Mesothelial cell of epicardium (in vitro differentiated cells): ENCODE measurements around the gene SLC10A4. TPM values are rescaled to one million over a fixed set of nuclear protein-coding genes. Genes with fewer than 3 reads are reported as not detected.
A peak's percentile ranks its signal among the peaks of the same experiment; 100 is the strongest.

Experiments
- DNase-seq, 2 experiments: peaks; one replicate each; pipeline ENCODE4 v3.0.0; 2021; ENCODE audit warnings: low spot score in 2 of 2; ENCODE audit not compliant: unreplicated experiment in 2 of 2
- H3K27ac Mint-ChIP-seq: 2 replicates; pipeline ENCODE4 v1.8.0; 2021; ENCODE audit warnings: mixed read lengths
- H3K27me3 Mint-ChIP-seq: 2 replicates; pipeline ENCODE4 v1.8.0; 2021; ENCODE audit warnings: low read depth, mixed read lengths
- H3K36me3 Mint-ChIP-seq: 2 replicates; pipeline ENCODE4 v1.8.0; 2021; ENCODE audit warnings: mixed read lengths
- H3K4me1 Mint-ChIP-seq: 2 replicates; pipeline ENCODE4 v1.8.0; 2021; ENCODE audit warnings: mixed read lengths
- H3K4me3 Mint-ChIP-seq: 2 replicates; pipeline ENCODE4 v1.8.0; 2021; ENCODE audit warnings: mild to moderate bottlenecking, moderate library complexity, mixed read lengths
- H3K9me3 Mint-ChIP-seq: 2 replicates; pipeline ENCODE4 v1.8.0; 2021; ENCODE audit warnings: mixed read lengths
- total RNA-seq: library from RNA; stranded (reverse); gene quantifications from 3 replicates; pipeline ENCODE4 v1.2.1, GENCODE V29; 2021
- TF ChIP-seq, protein P1 (sequence below): fragments of 200-600 bp; sonication (generic); IDR thresholded peaks from one replicate; pipeline ENCODE4 v1.5.0; 2021; ENCODE audit warnings: antibody characterized with exemption; ENCODE audit not compliant: unreplicated experiment

Gene SLC10A4
- total RNA-seq, 1 donor from 2014 or later: 11.2 TPM

DNA sequence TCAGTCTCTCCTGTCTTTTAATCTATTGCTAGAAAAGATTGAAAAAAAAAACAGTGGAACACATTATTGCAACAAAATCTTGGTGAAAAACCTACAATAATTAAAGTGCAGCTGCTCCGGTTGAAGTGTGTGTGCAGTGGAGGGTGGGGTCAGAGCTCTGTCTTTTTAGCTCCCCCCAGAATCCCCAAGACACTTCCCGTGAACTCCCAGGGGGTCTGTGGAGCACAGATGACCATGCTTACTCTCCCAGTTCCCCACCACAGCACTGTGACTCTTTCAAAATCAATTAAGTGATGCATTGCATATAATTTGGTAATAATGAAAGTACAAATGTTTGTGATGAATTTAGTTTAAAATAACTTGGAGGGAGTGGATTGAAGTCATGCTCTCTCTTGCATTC is 15.7 kb upstream of the SLC10A4 start:
- Mint-ChIP-seq H3K4me1 (peaks cover 46% of the 10 kb centered on the region), H3K4me3 (no peak overlapping the region), H3K36me3 (no peaks in the 10 kb centered on the region), H3K27ac (no peak overlapping the region), H3K27me3 (no peaks in the 10 kb centered on the region), H3K9me3 (peaks cover 10% of the 10 kb centered on the region)
- TF ChIP-seq, protein P1, sequence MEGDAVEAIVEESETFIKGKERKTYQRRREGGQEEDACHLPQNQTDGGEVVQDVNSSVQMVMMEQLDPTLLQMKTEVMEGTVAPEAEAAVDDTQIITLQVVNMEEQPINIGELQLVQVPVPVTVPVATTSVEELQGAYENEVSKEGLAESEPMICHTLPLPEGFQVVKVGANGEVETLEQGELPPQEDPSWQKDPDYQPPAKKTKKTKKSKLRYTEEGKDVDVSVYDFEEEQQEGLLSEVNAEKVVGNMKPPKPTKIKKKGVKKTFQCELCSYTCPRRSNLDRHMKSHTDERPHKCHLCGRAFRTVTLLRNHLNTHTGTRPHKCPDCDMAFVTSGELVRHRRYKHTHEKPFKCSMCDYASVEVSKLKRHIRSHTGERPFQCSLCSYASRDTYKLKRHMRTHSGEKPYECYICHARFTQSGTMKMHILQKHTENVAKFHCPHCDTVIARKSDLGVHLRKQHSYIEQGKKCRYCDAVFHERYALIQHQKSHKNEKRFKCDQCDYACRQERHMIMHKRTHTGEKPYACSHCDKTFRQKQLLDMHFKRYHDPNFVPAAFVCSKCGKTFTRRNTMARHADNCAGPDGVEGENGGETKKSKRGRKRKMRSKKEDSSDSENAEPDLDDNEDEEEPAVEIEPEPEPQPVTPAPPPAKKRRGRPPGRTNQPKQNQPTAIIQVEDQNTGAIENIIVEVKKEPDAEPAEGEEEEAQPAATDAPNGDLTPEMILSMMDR: no peak
- DNase-seq: no peak

DNA sequence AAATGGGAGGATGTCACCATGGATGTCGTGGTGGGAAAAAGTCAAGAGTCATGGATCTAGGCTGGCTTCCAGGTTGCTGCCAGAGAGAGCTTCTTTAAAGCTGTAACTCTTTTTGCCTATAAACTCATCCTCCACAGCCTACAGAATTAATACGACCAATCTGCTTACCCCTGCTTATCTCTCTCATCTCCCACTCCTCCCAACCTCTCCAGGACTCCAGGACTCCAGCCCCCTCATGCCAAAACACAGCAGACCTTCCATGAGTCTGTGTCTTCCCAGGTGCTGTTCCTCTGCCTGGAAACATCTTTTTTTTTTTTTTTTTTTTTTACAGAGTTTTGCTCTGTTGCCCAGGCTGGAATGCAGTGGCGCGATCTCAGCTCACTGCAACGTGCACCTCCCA is 15.3 kb upstream of the SLC10A4 start:
- Mint-ChIP-seq H3K27ac (no peak overlapping the region), H3K4me1 (peaks cover 41% of the 10 kb centered on the region), H3K27me3 (no peaks in the 10 kb centered on the region), H3K36me3 (peaks cover 2% of the 10 kb centered on the region), H3K4me3 (no peak overlapping the region), H3K9me3 (peaks cover 10% of the 10 kb centered on the region)
- TF ChIP-seq, protein P1: no peak
- no peak for DNase-seq

DNA sequence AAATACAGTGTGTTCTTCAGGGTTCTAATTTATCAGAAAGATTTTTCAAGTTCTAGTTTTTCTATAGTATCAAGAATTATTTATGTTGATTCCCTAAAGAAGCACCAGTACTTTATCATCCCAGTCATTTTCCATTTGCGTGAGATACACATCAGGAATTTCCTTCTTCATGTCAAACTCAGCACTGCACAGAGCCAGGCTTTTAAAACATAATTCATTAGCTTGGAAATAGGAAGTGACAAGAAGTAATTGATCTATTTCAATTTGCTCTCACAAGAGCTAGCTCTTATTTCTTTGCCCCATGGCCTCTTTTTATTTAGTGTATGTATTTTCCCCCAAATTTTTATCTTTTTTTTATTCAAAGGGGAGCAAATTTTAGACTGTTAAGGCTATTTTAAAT is 13.0 kb upstream of the SLC10A4 start:
- Mint-ChIP-seq H3K4me3 (no peak overlapping the region), H3K4me1 (peaks cover 31% of the 10 kb centered on the region), H3K27me3 (no peaks in the 10 kb centered on the region), H3K36me3 (peaks cover 2% of the 10 kb centered on the region), H3K9me3 (peaks cover 10% of the 10 kb centered on the region), H3K27ac (peak overlapping the region; percentile 73)
- no peak for DNase-seq
- TF ChIP-seq, protein P1: no peak

DNA sequence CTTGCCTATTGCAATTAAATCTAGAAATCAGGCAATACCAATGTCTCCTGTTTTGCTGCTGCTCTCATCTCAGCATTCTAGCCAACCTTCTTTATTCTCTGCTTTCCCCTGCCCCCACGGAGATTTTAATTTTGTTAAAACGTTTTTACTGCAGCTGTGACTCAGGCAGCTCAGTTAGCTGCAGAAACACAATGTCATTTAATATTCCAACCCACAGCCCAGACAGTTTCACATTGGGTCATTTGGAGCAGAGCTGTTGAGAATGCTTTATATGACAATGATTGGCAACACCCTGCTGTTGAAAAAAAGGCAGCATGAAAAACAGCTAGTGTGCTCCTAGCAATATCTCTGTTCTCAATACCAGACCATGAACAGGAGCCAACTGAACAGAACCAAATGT is 12.6 kb upstream of the SLC10A4 start:
- TF ChIP-seq, protein P1: no peak
- H3K4me3 Mint-ChIP-seq: no peak overlapping the region
- peaks cover 10% of the 10 kb centered on the region for H3K9me3 Mint-ChIP-seq
- H3K36me3 Mint-ChIP-seq: peaks cover 2% of the 10 kb centered on the region
- H3K4me1 Mint-ChIP-seq: peaks cover 31% of the 10 kb centered on the region
- H3K27ac Mint-ChIP-seq: peak overlapping the region; percentile 73
- no peaks in the 10 kb centered on the region for H3K27me3 Mint-ChIP-seq
- no peak for DNase-seq

DNA sequence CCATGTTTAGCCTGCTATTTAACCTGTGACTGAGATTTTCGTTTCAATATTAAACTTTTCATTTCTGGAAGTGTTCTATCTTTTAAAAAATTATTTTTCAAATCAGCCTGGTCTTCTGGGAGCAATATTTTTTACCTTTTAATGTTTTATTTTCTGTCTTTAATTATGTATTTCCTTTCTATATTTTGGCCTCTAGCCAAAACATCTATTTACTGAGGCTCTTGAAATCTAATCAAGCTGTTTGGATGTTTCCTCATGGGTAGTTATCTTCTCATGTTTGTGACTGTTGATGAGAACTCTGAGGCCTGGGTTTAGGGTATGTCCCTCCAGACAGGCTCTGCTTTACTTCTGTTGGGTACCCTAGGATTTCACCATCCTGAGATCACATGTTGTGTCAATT is 10.3 kb upstream of the SLC10A4 start:
- Mint-ChIP-seq H3K9me3 (peaks cover 10% of the 10 kb centered on the region), H3K36me3 (peaks cover 2% of the 10 kb centered on the region), H3K4me3 (no peak overlapping the region), H3K27me3 (no peaks in the 10 kb centered on the region), H3K27ac (no peak overlapping the region), H3K4me1 (peaks cover 31% of the 10 kb centered on the region)
- TF ChIP-seq, protein P1: no peak
- no peak for DNase-seq

DNA sequence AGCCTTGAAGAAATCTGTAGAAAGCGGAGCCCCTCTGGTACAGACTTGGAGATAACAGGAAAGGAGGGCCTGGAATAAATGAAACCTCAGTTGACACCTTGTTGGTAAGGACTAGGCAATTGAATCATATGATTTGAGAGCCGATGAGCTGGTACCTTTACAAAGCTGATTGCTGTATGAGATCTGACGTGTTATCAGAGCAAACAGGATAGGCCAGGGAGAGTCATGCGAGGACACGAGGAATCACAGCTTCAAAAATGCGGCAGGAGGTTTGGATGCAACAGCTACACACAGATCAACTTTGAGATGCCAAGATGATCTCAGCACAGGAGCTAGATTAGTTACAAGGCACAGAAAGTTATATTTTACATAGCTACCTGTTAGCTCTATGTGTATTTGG is 7.4 kb upstream of the SLC10A4 start:
- peaks cover 3% of the 10 kb centered on the region for H3K9me3 Mint-ChIP-seq
- no peak for DNase-seq
- TF ChIP-seq, protein P1: no peak
- peaks cover 2% of the 10 kb centered on the region for H3K27me3 Mint-ChIP-seq
- H3K27ac Mint-ChIP-seq: no peak overlapping the region
- H3K36me3 Mint-ChIP-seq: peaks cover 2% of the 10 kb centered on the region
- H3K4me3 Mint-ChIP-seq: no peak overlapping the region
- H3K4me1 Mint-ChIP-seq: peaks cover 18% of the 10 kb centered on the region
